ENCODE measurements around the gene RPP25L.
A peak's percentile ranks its signal among the peaks of the same experiment; 100 is the strongest.

Gene RPP25L

DNA sequence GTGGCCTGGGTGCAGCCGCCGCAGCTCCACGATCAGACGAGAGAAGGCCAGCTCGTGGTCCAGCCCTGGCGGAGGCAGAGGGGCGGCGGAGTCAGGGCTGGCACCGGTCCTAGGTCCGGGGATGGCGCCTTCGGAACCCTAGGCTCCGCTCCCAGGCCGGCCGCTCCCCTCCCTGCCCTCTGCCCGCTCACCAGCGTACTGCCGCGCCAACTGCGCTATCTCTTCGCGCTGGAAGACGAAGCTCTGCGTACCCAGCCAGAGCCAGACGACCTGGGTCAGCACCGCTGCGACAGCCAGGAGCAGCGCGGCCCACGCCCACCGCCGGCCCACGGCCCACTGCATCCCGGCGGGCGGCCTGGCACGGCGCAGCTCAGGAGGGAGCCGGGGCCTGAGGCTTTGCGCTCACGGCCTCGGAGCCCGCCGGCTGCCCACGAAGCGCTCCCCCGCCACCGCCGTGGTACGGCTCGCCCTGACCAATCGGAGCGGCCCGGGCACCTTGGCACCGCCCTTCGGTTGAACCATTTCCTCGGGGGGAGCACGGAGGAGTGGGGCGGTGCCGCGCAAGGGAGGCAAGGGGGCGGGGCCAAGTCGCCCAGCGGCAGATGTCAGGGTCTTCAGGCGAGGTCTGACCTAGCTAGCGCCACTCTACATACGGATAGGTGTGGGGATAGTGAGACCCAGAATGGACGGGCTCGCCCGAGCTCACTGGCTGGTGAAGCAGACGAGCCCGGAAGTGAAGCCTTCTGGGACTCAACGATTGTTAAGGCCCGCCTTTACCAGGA is 25.6 kb upstream of the RPP25L start, which contains the start of gene SIGMAR1:
TSS of gene SIGMAR1 (minus strand) at position 432 of the 782 bp plus-strand sequence. CDS start at position 342, 90 bp downstream.
- peak; percentile 60 to 96 (median 88) for DNase-seq

DNA sequence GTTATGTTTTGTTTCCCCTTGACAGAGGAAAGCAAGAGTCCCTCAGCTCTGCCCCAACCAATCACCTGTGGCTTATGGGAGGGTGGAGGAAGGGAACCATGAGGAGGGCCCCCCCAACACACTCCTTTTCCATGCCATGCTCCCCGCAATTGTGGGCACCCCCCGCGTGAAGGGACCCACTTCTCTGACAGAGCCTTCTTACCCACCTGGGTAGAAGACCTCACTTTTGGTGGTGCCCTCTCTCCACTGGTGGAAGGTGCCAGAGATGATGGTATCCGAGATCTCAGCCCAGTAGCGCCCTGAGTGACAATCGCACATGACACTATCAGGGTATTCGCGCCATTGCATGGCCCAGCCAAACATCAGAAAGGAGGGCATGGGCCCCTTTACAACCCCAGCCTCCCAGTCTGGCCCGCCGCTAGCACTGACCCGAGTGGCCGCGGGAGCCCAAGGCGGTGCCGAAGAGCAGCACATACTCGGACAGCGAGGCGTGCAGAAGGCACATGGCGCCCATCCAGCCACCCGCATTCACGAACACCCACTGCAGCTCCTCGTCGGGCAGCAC is 25.0 kb upstream of the RPP25L start:
- DNase-seq = peak in 6 of 56 donors; percentile 33 to 60 (median 45)

DNA sequence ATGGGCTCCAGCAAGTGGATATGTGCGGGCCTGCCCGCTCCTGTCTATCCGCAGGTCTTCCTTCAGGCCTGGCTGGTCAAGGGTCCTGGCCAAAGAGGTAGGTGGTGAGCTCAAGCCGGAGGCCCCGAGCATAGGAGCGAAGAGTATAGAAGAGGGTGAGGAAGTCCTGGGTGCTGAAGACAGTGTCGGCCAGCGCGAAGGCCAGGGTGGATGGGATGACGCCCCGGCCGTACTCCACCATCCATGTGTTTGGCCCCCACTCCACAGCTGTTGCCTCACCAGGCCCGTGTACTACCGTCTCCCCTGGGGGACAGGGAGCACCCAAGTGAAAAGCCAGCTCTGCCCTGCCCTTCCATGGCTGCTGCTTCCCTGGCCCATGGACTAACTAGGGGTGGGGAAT is 23.7 kb upstream of the RPP25L start:
- DNase-seq = no peak

DNA sequence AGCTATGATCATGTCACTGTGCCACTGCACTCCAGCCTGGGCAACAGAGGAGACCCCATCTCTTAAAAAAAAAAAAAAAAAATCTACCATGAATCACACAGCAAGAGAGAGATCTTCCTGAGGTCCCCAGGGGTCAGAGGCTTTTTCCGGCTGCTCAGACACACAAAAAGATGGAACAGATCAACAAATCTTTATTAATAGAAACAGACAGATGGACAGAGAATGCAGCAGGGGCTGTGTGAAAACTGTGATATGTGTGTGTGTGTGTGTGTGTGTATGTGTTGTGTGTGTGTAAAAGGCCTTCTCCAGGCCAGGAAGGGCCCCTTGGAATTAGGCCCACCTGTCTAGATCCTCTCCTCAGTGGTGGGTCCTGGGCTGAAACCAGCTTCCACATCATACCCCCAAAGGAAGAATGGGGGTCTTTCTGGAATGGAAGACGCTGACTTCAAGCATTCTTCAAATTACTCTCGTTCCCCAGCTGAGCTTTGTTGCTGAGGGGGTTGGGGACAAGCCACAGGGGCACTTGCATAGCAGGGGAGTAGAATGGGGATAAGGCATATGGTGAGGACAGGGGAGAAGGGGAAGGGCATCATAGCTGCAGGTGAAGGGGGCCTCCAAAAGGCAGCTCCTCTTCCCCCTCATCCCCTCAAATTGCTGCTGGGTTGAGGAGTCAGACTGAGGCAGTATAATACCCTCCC is 22.8 kb upstream of the RPP25L start:
- DNase-seq = no peak

DNA sequence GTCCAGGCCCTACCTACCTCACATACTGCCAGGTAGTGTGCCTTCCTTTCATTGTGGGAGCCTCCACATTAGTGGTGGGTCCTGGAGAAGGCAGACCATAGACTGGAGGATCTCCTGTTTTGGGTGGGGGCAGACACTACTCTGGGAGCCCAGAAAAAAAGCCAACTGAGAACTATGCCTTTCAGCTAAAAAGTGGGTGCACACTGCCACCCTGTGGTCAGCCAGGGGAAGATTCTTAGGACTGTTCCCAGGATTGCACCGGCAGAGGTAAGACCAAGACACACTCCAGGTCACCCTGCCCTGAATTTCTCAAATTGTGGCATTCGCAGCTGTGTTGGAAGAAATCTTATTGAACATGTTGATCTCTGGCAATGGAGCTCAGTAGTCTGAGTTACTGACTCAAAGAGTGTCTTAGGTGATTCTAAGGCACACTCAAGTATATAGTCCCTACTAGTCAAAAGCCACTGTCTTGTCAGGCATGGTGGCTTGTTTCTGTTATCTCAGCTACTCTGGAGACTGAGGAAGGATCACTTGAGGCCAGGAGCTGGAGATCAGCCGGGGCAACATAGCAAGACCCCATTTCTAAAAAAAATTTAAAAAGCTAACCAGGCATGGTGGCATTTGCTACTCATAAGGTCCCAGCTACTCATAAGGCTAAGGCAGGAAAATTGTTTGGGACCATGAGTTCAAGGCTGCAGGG is 22.1 kb upstream of the RPP25L start:
- DNase-seq = peak in 43 of 56 donors; percentile 7 to 81 (median 41)

DNA sequence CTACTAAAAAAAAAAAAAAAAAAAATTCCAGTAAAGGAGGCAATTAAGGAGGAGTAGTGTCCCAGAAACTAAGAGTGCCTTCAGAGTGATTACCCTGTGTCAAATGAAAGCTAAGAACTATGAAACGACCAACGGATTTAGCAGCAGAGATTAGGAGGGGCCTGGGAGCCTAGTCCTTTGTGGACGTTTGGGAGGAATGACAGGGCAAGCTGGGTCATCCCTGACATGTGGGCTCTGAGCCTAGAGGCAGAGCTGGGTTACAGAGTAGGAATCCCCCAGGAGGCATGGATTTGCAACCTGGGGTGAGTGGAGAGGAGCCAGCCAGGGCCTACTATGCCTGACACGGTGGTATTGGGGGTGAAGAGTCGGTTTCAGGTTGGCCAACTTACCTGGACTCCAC is 21.3 kb upstream of the RPP25L start:
- no peak for DNase-seq

DNA sequence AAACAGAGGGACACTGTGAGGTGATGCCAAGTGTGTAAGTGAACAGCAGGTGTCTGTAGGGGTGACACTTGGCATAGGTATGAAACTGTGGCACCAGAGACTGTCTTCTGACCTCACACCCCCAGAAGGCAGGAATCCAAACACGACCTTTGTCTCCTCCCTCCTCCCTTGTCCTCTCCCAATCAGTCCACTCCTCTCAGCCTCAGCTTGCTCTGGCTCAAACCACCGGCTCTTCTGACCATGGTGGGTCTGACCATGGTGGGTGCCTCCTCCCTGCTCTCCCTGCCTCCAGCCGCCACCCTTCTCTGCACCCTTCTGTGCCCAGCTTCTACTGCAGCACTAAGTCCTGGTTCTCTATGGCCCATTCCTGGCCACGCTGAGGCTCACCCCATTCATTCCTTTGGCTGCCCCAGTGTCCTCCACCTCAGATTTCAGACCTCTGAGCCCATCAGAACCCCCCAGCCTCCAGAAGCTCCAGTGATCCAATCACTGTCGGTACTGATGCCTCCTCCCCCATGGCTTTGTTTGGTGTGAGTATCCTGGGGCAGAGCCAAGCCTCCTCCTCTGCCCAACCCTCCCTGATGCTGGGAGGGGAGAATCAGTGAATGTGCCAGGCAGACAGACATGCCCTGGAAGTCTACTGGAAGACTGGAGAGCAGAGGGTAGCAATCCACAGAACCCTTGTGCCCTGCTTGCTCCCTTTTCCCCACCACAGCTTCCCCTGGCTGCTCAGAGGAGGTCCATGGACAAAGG is 18.7 kb upstream of the RPP25L start:
- DNase-seq = no peak

DNA sequence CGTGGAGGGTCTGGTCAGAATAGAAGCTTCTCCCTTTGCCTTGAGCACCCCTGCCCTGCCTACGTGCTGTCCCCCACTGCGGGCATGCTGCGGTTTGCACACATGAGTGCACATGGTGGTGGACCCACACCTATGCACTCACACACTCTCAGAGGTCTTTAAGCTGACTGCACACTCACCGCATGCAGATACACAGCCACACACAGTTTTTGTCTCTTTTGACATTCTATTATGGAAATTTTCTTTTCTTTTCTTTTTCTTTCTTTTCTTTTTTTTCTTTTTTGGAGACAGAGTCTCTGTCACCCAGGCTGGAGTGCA is 17.6 kb upstream of the RPP25L start:
- DNase-seq = no peak

DNA sequence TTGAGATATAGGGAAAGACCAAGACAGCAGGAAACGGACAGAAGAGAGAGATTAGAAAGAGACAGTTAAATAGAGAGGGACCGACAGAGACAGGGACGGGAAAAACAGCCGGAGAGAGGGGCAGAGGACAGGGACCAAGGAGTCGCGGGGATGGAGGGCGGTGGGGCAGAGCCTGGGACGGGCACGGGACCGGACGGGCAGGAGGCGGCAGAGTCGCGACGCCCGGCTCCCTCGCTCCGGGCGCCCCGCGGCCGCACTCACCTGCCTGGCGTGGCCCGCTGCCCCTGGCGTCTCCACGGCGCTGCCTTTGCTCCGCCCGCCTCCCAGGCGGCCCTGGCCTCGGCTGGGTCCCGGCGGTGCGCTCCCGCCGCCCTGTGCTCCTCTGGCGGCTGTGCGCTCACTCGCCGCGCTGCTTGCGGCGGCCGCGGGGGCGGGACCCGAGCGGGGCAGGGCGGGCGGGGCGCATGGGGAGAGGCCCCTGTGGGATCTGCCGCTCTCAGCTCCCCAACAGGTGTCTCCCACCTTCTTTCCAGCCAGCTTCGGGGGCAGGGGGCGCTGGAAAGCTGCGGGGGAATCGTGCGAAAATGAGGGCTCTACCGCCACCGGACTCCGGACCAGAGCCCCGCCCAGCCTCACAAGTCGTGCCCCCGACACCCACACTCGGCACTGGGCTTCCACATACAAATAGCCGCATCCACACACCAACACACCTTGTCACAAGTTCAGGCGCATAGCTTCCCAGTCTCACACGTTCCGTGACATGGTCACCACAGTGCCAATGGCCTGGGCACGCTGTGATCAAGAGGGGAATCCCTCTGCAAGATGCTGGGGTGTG is 17.0 kb upstream of the RPP25L start, which contains the start of gene ARID3C:
TSS of gene ARID3C (minus strand) at position 411 of the 835 bp plus-strand sequence. CDS start 1,052 bp downstream, outside the sequence.
- peak in 1 of 56 donors; percentile 31 for DNase-seq

DNA sequence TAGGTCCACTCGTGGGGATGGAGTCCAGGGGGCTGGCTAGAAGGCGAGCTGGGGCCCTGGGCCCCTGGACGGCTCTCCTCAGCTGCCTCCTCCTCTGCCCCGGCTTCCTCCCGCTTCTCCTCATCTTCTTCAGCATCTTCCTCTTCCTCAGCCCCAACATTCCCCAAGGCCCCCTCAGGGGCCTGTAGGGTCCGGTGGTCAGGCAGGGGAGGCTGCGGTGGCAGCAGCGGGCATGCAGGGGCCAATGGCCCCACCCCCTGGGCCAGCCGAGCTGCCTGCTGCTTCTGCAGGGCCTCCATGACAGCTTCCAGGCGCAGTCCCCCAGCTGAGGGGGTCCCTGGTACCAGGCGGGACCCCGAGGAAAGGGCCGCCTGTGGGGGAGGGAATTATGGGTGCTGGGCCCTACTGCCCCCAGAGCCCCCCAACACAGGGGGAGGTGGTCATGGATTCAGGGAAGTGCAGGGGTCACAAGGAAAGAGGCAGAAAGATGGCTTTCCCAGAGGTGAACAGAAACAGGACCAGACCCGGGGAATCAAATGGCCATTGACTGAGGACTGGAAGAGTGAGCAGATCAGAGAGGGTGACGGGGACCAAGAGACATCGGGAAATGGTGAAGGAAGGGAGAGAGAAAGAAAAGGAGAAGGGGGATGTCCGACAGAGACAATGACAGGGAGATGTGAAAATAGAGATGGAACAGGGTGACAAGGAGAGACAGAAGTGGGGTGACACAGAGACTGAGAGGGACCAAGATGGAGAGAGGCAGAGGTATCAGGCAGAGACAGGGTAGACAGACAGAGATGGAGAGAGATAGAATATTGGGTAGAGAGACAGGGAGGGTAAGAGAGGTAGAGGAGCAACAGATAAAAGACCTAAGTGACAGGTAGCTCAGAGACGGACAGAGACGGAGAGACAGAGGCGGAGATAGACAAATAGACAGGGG is 16.1 kb upstream of the RPP25L start:
- no peak for DNase-seq

DNA sequence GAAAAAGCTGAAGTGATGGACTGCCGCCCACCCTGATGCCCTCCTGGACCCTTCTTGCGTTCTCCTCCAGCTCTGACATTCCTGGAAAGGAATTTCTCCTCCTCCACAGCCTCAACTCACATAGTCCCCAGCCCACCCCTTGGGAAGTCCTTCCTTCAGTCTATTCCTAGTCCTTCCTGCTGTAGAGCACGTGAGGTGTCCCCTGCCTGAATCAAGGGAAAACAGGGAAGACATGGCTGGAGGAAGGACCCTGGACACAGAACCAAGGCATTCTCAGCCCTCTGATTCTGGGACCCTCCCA is 13.2 kb upstream of the RPP25L start:
- no peak for DNase-seq

DNA sequence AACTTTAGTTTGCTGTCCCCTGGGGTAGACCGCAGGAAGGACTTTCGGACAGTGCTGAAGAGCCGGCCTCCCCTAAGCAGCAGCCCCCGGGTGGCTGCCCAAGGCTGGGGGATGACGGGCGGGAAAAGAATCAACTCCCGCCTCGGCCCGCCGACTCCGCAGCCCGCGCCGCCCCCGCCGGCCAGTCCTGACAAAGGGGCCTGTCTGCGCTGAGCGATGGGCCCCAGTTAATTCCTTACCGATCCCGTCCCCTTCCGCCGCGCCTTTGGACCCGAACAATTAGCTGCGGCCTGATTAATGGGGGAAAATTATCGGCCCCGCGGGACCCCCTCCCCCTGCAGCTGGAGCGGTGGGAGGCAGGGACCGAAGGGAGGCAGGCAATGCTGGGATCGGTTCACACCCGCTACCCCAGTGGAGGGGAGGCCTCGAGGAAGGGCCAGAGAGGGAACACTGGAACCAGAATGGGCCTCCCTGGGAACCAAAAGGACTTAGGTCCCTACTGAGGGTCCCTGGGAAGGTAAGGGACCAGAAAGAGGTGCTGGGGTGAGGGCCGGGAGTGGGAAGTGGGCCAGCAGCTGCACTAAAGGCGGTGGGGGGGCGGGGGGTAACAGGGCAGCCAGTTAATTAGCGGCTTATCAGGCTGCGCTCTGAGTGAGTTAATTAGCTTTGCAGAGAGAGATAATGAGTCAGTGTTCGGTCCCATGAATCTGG is 12.7 kb upstream of the RPP25L start:
- DNase-seq = no peak

DNA sequence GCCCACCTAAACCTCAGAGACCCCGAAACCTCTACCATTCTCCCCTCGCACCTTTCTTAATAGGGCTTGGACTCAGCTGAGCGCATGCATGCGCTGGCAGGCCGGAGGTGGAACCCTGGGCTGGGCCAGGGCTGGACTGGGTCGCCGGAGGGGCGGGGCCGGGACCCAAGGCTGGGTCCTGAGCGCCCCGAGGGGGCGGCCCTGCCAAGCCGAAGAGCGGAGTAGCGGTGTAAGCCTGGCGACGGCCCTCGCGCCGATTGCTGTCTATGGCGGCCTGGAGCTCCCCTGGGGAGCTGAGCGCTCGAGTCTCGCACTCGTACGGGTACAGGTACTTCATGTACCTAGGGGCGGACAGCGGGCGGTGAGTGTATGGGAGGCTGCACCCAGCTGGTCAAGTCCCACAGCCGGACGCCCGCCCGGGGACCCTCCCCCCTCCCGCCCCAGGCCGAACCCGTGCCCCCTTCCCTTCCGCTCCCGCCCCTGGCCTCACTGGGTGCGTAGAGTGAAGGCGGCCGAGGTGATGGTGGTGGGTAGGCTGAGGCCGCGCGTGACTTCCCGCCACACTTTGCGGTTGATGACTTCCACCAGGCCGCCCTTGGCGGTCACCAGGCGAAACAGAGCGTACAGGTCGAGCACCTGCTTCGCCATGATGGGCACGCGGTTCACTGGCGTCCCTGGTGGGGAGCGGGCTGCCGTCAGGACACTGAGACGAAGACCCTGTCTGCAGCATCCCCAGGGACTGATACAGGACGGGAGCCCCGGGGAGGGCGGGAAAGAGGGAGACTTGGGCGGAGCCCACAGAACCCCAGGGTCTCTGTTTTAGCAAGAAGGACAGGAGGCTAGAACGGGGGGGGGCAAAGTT is 11.7 kb upstream of the RPP25L start:
- DNase-seq = no peak

DNA sequence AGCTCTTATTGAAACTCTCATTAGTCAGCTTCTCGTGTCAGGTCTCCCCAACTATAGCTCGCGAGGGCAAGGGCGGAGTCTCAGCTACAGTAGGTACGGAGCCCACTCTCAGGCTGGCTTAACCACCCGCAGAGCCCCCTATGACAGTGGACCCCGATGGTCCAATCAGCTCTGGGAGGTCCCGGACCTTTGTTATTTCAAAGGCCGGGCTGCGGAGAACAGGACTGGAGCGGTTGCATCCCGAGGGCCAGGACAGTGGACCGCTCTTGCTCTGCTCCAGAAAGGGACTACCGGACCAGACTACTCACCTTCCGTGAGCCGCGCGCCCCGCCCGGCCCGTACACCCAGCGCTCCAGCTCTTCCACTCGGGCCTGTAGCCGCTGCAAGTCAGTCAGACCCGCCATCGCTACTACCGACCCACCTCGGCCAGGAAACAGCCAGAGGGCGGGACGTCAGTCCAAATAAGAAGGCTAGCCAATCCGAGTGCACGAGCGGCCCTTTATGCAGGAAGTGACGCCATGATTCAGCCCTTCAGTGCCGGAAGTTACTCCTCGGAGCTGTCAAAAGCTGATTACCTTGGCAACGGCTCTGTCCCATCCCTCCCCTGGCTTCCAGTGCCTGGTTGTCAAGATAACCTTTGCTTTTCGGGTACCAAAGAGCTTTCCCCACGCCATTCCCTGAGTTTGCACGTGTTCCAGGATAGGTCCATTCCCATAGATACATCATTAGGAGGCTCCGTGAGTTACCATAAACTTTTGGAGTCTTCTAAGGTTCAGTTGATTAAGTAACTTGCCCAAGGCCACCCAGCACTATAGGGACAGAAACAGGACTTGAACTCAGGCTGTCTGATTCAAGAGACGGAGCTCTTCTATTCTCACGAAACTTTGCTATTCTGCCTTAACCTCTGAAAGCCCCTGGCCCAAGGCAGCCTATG is 8.4 kb upstream of the RPP25L start, which contains the start of gene DCTN3:
TSS of gene DCTN3 (minus strand) at position 435 of the 934 bp plus-strand sequence. CDS start at position 404, 31 bp downstream.
- DNase-seq = peak; percentile 52 to 98 (median 89)

DNA sequence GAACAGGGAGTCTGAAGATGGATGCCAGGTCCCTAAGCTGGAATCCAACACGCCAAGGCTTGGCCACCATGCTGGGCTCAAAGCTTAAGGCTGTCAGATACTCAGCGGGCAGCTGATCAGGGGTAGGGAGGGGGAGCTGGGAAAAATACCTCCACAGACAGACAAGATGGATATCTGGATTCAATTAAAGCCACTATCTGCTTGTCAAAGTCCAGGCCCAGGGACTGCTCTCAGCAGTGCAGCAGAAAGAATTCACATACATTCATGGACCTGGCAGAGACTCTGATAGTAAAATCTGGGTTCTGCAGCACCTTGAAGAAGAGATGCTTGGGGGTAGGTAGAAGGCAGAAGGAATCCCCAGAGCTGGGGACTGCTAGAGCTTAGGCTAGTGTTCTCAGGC is 3.2 kb upstream of the RPP25L start:
- DNase-seq = no peak

DNA sequence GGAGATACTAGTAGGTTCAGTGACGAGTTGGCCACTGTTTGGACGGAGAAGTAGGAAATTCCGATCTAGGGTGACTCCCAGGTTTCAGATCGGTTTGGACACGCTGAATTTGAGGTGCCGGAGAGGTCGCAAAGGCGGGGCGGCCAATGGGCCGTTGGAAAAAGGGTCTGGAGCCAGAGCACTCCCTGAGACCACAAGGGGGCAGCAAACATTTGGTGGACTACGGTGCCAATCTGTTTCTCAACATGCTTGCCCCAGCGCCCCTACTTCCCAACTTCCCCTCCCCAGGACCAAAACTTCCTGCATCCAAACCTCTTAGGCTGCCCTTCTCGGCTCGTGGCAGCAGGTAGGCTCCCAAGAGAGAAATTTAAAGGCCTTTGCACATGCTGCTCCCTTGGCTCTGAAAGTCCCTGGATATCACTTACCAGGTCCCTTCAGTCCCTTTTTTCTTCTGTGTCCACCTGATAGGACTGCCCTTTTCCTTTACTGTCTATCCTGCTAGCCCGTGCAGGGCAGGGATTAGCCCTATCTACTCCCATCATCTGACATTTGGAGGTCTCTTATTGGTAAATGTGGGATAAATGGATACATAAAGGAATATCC is 992 bp upstream of the RPP25L start:
- peak in 51 of 56 donors; percentile 20 to 85 (median 50) for DNase-seq

All from amygdala (tissue), 56 donors.